Measurements from ENCODE around the gene DLG2. TPM values are rescaled to one million over a fixed set of nuclear protein-coding genes. Genes with fewer than 3 reads are reported as not detected.
A peak's percentile ranks its signal among the peaks of the same experiment; 100 is the strongest.
"Not testable (repeated sequence)": the region's sequence is repeated elsewhere in the genome, so short reads cannot be mapped to it uniquely, and the experiment has no call there.

DLG2 gene
- total RNA-seq, 1 experiment from 2014 or later, result 1.8 TPM

DNA sequence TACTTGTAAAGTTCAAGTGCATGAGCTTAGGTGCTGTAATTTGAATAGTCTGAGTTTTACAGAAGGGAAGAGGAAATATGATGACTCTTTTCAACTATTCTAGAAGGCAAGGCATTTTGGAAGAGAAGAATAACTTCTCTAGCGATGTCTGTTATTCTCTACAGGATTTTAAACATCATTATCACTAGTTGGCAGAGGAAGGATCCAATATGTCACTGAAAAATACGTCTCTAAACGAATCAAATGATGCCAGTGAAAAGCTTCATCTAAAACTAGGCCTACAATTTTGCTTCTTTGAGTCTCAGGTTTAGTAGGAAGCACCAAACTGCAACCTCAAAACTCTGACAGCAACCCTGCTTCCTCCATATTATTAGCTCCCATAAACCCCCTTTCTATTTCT, 581.4 kb downstream of the DLG2 start:
- Histone ChIP-seq H3K4me3 (ENCODE audit: insufficient read depth, low read depth, low read length) (no peak overlapping the region), H3K27me3 (ENCODE audit: control insufficient read depth, insufficient read depth, low read length) (no peaks in the 10 kb centered on the region), H3K36me3 (replicated peaks; ENCODE audit: control insufficient read depth, insufficient read depth, low read length) (no peaks in the 10 kb centered on the region)
- no peak for DNase-seq

DNA sequence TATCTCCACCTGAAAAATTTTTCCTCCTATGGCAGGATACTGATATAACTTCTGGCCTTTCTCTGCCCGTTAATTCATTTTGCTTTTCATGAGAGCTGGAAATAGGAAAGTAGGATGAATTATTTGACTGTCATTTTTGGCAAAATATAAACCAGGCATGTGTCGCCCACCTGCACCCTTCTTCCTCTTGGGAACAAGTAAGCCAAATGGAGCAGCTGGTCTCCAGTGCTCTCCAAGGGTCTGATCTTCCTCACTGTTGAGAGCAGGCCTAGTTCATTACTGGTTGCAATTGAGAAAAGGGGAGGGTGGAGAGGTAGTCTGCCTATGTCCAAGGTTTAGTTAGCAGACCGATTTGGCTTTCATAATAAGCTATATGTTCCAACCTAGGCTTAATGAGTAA, 582.2 kb downstream of the DLG2 start:
- Histone ChIP-seq H3K27me3 (ENCODE audit: control insufficient read depth, insufficient read depth, low read length) (no peaks in the 10 kb centered on the region), H3K4me3 (ENCODE audit: insufficient read depth, low read depth, low read length) (no peak overlapping the region), H3K36me3 (replicated peaks; ENCODE audit: control insufficient read depth, insufficient read depth, low read length) (no peaks in the 10 kb centered on the region)
- DNase-seq, result no peak

DNA sequence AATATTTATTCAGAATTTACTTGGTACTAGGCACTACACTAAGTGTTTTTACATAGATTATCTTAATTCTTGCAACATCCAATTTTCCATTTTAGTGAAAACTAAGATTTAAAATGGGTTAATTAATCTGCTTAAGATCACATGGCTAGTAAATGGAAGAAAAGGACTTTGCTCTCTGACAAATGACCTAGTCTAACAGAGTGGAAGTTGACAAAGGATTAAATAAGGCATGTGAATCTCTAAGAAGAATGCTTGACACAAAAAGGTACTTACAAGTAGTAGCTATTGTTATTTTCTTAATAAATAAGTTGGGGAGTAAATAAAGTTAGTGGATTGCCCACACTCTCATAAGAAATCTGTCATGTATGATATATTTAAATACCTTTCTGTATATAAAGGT, 584.8 kb downstream of the DLG2 start:
- Histone ChIP-seq H3K4me3 (ENCODE audit: insufficient read depth, low read depth, low read length) (no peak overlapping the region), H3K27me3 (ENCODE audit: control insufficient read depth, insufficient read depth, low read length) (no peaks in the 10 kb centered on the region)
- DNase-seq, result no peak

DNA sequence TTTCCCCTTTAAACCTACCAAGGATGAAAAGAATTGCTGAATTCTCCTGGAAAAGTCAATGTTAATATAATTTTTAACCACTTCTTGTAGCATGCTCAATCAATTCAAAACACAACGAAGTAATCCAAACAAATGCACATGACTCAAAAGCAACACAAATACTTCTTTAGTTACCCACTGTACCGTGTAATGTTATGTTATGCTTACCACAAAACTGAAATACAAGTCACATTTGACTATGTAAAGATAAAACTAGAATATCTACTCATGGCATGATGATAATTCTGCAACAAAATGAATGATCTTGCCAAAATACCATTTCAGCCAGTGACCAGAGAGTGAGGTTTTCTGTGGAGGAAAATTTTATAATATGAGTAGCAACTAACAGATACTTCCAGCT, 587.0 kb downstream of the DLG2 start:
- Histone ChIP-seq H3K36me3 (replicated peaks; ENCODE audit: control insufficient read depth, insufficient read depth, low read length) (no peaks in the 10 kb centered on the region), H3K27me3 (ENCODE audit: control insufficient read depth, insufficient read depth, low read length) (no peaks in the 10 kb centered on the region), H3K4me3 (ENCODE audit: insufficient read depth, low read depth, low read length) (no peak overlapping the region)
- no peak for DNase-seq

More for the DNA sequence above, 584.8 kb downstream of the DLG2 start:
- no peaks in the 10 kb centered on the region for H3K36me3 ChIP-seq (replicated peaks; ENCODE audit: control insufficient read depth, insufficient read depth, low read length)

GRCh38 chr11:85029964-85030363, 597.2 kb downstream of the DLG2 start:
- Histone ChIP-seq H3K27me3 (ENCODE audit: control insufficient read depth, insufficient read depth, low read length) (no peaks in the 10 kb centered on the region), H3K4me3 (ENCODE audit: insufficient read depth, low read depth, low read length) (no peak overlapping the region), H3K36me3 (replicated peaks; ENCODE audit: control insufficient read depth, insufficient read depth, low read length) (no peaks in the 10 kb centered on the region)
- no peak for DNase-seq

GRCh38 chr11:85028329-85029101, 598.6 kb downstream of the DLG2 start:
- Histone ChIP-seq H3K27me3 (ENCODE audit: control insufficient read depth, insufficient read depth, low read length) (no peaks in the 10 kb centered on the region), H3K36me3 (replicated peaks; ENCODE audit: control insufficient read depth, insufficient read depth, low read length) (no peaks in the 10 kb centered on the region), H3K4me3 (ENCODE audit: insufficient read depth, low read depth, low read length) (no peak overlapping the region)
- DNase-seq, result peak; percentile 8

DNA sequence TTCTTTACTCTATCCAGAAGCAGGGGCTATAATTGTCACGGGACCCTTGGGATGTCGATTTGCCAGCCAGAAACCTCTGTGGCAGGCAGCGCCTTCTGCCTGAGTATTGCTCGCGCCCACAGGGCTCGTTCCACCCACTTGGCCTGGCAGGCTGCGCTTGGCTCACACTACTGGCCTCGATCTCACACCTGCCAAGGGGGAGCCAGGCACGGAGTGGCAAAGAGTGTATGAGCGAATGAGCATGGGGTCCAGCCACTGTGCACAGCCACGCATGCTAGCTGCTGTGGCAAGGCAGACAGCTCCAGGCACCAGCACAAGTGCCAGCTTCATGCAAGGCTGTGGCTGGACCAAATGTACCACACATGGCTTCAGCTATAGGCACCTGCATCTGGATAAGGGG, 599.8 kb downstream of the DLG2 start:
- no peak for DNase-seq
- no peaks in the 10 kb centered on the region for H3K36me3 ChIP-seq (replicated peaks; ENCODE audit: control insufficient read depth, insufficient read depth, low read length)
- H3K27me3 ChIP-seq (ENCODE audit: control insufficient read depth, insufficient read depth, low read length), result no peaks in the 10 kb centered on the region
- no peak overlapping the region for H3K4me3 ChIP-seq (ENCODE audit: insufficient read depth, low read depth, low read length)

- DNase-seq, result no peak
- Histone ChIP-seq H3K36me3 (replicated peaks; ENCODE audit: control insufficient read depth, insufficient read depth, low read length) (no peaks in the 10 kb centered on the region), H3K27me3 (ENCODE audit: control insufficient read depth, insufficient read depth, low read length) (no peaks in the 10 kb centered on the region), H3K4me3 (ENCODE audit: insufficient read depth, low read depth, low read length) (no peak overlapping the region)
Measured at GRCh38 chr11:85021058-85021457, 606.1 kb downstream of the DLG2 start.

- no peaks in the 10 kb centered on the region for H3K36me3 ChIP-seq (replicated peaks; ENCODE audit: control insufficient read depth, insufficient read depth, low read length)
- H3K27me3 ChIP-seq (ENCODE audit: control insufficient read depth, insufficient read depth, low read length), result no peaks in the 10 kb centered on the region
- DNase-seq, result peak; percentile 6
- H3K4me3 ChIP-seq (ENCODE audit: insufficient read depth, low read depth, low read length), result no peak overlapping the region
Measured at GRCh38 chr11:84993386-84993785, 633.8 kb downstream of the DLG2 start.

DNA sequence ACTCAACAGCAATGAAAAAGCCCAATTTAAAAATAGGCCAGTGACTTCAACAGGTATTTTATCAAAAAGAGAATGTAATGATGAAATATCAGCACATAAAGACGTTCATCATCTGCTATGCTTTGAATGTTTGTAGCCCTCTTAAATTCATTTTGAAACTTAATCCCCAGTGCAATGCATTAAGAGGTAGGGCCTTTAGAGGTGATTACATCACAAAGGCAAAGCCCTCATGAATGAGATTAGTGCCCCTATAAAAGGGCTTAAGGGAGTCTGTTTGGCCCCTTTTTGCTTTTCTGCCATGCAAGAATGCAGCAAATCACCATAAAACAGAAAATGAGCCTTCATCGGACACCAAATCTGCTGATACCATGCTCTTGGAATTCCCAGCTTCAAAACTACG, 637.0 kb downstream of the DLG2 start:
- no peaks in the 10 kb centered on the region for H3K27me3 ChIP-seq (ENCODE audit: control insufficient read depth, insufficient read depth, low read length)
- DNase-seq, result no peak

GRCh38 chr11:84987686-84988187, 639.4 kb downstream of the DLG2 start:
- not testable (repeated sequence) for H3K4me3 ChIP-seq (ENCODE audit: insufficient read depth, low read depth, low read length); DNase-seq; H3K27me3 ChIP-seq (ENCODE audit: control insufficient read depth, insufficient read depth, low read length); H3K36me3 ChIP-seq (replicated peaks; ENCODE audit: control insufficient read depth, insufficient read depth, low read length)

More for the DNA sequence above, 637.0 kb downstream of the DLG2 start:
- H3K36me3 ChIP-seq (replicated peaks; ENCODE audit: control insufficient read depth, insufficient read depth, low read length), result no peaks in the 10 kb centered on the region
- H3K4me3 ChIP-seq (ENCODE audit: insufficient read depth, low read depth, low read length), result no peak overlapping the region

DNA sequence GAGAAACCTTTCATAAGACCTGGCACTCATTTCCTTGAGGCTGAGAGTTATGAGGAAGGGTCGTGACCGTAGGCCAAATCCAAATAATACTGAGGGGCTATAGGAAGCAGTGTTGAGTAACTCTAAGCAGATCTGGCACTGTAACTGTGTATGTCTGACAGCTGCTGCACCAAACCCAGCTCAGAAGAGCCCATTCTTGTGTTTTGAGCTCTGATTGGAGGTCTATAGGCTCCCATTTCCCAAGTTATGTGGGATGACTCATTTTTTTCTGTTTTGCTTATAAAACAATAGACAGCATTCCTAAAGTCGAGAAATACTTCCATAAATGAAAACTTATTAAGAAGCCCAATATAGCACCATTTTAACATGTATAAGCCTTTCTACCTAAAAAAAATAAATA, 645.8 kb downstream of the DLG2 start:
- no peak for DNase-seq
- H3K4me3 ChIP-seq (ENCODE audit: insufficient read depth, low read depth, low read length), result no peak overlapping the region

DNA sequence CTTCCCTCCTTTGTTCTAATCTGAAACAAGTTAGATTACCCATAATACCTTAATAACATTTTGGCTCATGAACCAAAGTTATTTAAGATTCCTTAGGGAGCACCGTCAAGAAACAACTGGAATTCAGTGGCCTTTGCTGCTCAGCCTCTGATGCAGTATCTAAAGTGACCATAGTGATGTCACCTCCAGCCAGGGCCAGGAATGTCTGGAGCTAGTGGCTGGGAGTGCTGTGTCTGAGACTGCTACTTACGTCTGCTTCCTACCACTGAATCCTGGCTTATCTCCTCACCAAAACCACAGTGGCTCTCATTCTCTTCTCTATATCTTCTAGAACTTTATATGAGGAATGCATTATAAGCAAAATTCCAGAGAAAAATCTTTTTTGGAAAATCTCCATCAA, 658.0 kb downstream of the DLG2 start:
- DNase-seq, result no peak
- Histone ChIP-seq H3K36me3 (replicated peaks; ENCODE audit: control insufficient read depth, insufficient read depth, low read length) (no peaks in the 10 kb centered on the region), H3K27me3 (ENCODE audit: control insufficient read depth, insufficient read depth, low read length) (no peaks in the 10 kb centered on the region), H3K4me3 (ENCODE audit: insufficient read depth, low read depth, low read length) (no peak overlapping the region)

More for the DNA sequence above, 645.8 kb downstream of the DLG2 start:
- no peaks in the 10 kb centered on the region for H3K36me3 ChIP-seq (replicated peaks; ENCODE audit: control insufficient read depth, insufficient read depth, low read length)
- H3K27me3 ChIP-seq (ENCODE audit: control insufficient read depth, insufficient read depth, low read length), result no peaks in the 10 kb centered on the region

GRCh38 chr11:84965484-84965883, 661.7 kb downstream of the DLG2 start:
- DNase-seq, result no peak
- Histone ChIP-seq H3K27me3 (ENCODE audit: control insufficient read depth, insufficient read depth, low read length) (no peaks in the 10 kb centered on the region), H3K36me3 (replicated peaks; ENCODE audit: control insufficient read depth, insufficient read depth, low read length) (no peaks in the 10 kb centered on the region), H3K4me3 (ENCODE audit: insufficient read depth, low read depth, low read length) (no peak overlapping the region)

GRCh38 chr11:84963240-84963639, 663.9 kb downstream of the DLG2 start:
- H3K27me3 ChIP-seq (ENCODE audit: control insufficient read depth, insufficient read depth, low read length), result no peaks in the 10 kb centered on the region
- no peak overlapping the region for H3K4me3 ChIP-seq (ENCODE audit: insufficient read depth, low read depth, low read length)
- no peaks in the 10 kb centered on the region for H3K36me3 ChIP-seq (replicated peaks; ENCODE audit: control insufficient read depth, insufficient read depth, low read length)
- DNase-seq, result no peak

Measured in H7 (cell line).